Mesenteric fat pad (tissue), 1 donor: ENCODE measurements around the gene SPN. TPM values are rescaled to one million over a fixed set of nuclear protein-coding genes. Genes with fewer than 3 reads are reported as not detected.
"Not testable (repeated sequence)": the region's sequence is repeated elsewhere in the genome, so short reads cannot be mapped to it uniquely, and the experiment has no call there.

Experiments
- DNase-seq: peaks from one replicate; pipeline ENCODE4 v3.0.0-alpha.2; 2020; ENCODE audit warnings: low spot score
- long read RNA-seq: library from polyadenylated mRNA; unstranded; transcript quantifications from one replicate; pipeline ENCODE4 v2.0.0, GENCODE V29; 2020
- total RNA-seq: library from RNA; stranded (reverse); fragmentation: NEBNext Ultra II Directional; extraction: Animal tissue kit (Norgen Biotek cat#: 25700); gene quantifications from one replicate; pipeline ENCODE4 v1.2.1, GENCODE V29; 2021
- donor health status: DM: yes; HTN: yes; CAD: no.

The SPN gene
- total RNA-seq: 2.9 TPM
- long read RNA-seq, partial matches to known transcripts: 1 of 2 reads
- long read RNA-seq, other reads (novel, unspliced or antisense): 0 of 2 reads

GRCh38 chr16:29663016-29663806, at the start of gene SPN:
Gene SPN (plus strand): TSS chr16:29663247. CDS start chr16:29663729, 482 bp downstream.
- DNase-seq: no peak

- DNase-seq: peak; percentile 95
Measured at GRCh38 chr16:29613307-29614057, 49.6 kb upstream of the SPN start.

GRCh38 chr16:29614691-29615314, 48.2 kb upstream of the SPN start:
- DNase-seq: not testable (repeated sequence)

GRCh38 chr16:29616127-29616526, 46.9 kb upstream of the SPN start:
- DNase-seq: not testable (repeated sequence)

GRCh38 chr16:29620591-29620990, 42.5 kb upstream of the SPN start:
- DNase-seq: not testable (repeated sequence)

- not testable (repeated sequence) for DNase-seq
Measured at GRCh38 chr16:29622738-29623137, 40.3 kb upstream of the SPN start.

GRCh38 chr16:29623253-29623652, 39.8 kb upstream of the SPN start:
- not testable (repeated sequence) for DNase-seq

- not testable (repeated sequence) for DNase-seq
Measured at GRCh38 chr16:29625114-29625513, 37.9 kb upstream of the SPN start.

GRCh38 chr16:29626778-29627331, 36.2 kb upstream of the SPN start:
- not testable (repeated sequence) for DNase-seq

- not testable (repeated sequence) for DNase-seq
Measured at GRCh38 chr16:29627661-29628075, 35.4 kb upstream of the SPN start.

- not testable (repeated sequence) for DNase-seq
Measured at GRCh38 chr16:29628707-29629106, 34.3 kb upstream of the SPN start.

GRCh38 chr16:29629318-29629717, 33.7 kb upstream of the SPN start:
- not testable (repeated sequence) for DNase-seq

- not testable (repeated sequence) for DNase-seq
Measured at GRCh38 chr16:29631658-29632057, 31.4 kb upstream of the SPN start.

GRCh38 chr16:29635902-29636301, 27.1 kb upstream of the SPN start:
- DNase-seq: not testable (repeated sequence)

GRCh38 chr16:29636368-29636767, 26.7 kb upstream of the SPN start:
- not testable (repeated sequence) for DNase-seq

GRCh38 chr16:29638751-29639150, 24.3 kb upstream of the SPN start:
- DNase-seq: not testable (repeated sequence)

- DNase-seq: no peak
Measured at GRCh38 chr16:29641561-29641960, 21.5 kb upstream of the SPN start.

- no peak for DNase-seq
Measured at GRCh38 chr16:29643596-29643995, 19.5 kb upstream of the SPN start.

- no peak for DNase-seq
Measured at GRCh38 chr16:29644338-29644857, 18.6 kb upstream of the SPN start.

GRCh38 chr16:29644973-29645693, 17.9 kb upstream of the SPN start:
- no peak for DNase-seq
